Sciatic nerve (tissue), 2 donors: ENCODE results near the gene NOP9. TPM values are rescaled to one million over a fixed set of nuclear protein-coding genes. Genes with fewer than 3 reads are reported as not detected.

Experiments used
- ATAC-seq: fragments of 200-7000 bp; cut with Tn5 transposase; one replicate; pipeline ENCODE4 v1.9.1; 2020; ENCODE audit warnings: mild to moderate bottlenecking, moderate library complexity
- DNase-seq: peaks from one replicate; pipeline ENCODE4 v3.0.0-alpha.2; 2020; ENCODE audit warnings: low spot score
- intact Hi-C: fragments of 100-400 bp; cut with DNase I; formaldehyde crosslinking; loops from one replicate; pipeline ENCODE4 v1.14.2; 2022
- total RNA-seq: library from RNA; stranded (reverse); fragmentation: NEBNext Ultra II Directional; extraction: Animal tissue kit (Norgen Biotek cat#: 25700); gene quantifications from one replicate; pipeline ENCODE4 v1.2.1, GENCODE V29; 2021
- donor health status: DM: no; HTN: no; CAD: no.
- donor health status: DM: no; HTN: no; CAD: no.

NOP9 gene
- total RNA-seq, 1 donor from 2014 or later: 21.4 TPM

DNA sequence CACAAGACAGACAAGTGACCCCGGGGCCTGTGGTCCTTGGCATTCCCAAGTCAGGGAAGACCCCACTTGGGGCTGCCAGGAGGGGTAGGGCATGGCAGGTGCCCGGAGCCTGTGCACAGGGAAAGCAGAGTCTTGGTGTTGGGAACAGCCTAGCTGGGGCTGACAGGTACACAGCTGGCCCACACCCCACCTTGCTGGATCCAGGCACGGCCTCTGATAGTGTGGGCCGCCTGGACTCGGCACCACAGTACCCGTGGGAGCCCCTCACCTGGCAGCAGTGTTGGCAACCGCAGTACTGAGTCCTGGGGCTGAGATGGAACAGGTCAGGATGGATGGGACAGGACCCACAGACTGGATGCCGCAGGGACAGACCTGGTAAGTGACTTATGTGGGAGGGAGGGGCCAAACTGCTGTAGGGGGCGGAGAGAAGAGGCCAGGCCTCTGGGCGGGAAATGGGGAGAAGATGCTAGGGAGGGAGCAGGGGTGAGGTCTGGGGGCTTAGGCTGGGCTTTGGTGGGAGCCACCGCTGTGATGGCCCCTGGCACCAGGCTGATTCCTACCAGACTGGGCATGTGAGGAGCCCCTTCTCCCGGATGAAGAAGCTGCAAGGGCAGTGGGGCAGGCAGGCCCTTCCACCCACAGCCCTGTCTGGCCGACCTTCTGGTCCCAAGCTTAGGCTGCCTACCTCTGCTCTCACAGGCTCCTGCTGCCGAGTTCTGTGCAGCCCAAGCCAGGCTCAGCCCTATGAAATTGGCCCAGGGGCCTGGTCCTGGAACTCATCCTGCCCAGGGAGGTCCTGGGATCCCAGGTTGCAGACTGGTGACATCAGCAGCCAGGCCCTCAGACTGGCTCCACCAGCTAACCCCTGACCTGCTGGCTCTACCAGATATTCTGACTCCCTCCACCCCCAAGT, 36.6 kb upstream of the NOP9 start, which contains the start of gene TGM1:
Gene TGM1, minus strand, starts transcription at position 357 of the 913 bp plus-strand sequence. CDS start 825 bp downstream, outside the sequence.
- DNase-seq (no peak), ATAC-seq (no peak)
- intact Hi-C loops: no loop called here

DNA sequence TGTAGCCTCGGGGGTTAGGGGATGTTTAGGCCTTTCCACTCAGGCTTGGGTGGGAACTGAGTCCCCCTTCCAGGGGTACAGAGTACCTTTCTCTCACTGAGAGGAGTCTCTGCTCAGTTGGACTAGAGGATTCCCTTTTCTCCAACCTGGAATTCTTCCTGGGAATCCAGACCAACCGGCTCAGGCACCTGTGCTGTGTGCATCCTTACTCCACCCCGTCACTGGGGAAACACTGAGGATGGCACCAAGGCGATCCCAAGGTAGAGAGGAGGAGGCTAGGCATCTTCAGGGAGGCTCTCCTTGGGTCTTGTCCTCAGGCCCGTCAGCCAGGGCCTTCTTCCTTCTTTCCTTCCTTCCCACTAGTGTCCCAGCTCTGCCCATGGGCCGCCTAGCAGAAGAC, 35.8 kb upstream of the NOP9 start:
- intact Hi-C loops: no loop called here
- ATAC-seq: no peak

DNA sequence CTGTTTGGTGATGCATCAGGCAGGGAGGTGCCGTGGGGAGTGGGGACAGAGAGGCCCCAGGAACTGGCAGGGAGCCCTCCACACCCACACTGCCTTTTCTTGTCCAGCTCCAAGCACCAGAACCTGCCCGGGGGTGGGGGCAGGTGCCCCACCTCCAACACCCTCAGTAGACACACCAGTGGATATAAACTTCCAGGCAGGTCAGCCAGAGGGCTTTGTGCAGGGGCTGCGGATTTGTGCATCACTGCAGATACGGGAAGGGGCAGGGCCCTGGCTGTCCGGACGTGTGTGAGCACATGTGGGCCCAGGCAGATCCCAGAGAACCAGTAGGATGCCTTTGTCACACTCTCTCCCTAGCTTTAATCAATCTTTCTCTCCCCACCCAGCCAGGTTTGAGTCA, 35.4 kb upstream of the NOP9 start:
- DNase-seq (no peak), ATAC-seq (no peak)
- intact Hi-C loops: no loop called here

More for the DNA sequence above, 35.8 kb upstream of the NOP9 start:
- no peak for DNase-seq

DNA sequence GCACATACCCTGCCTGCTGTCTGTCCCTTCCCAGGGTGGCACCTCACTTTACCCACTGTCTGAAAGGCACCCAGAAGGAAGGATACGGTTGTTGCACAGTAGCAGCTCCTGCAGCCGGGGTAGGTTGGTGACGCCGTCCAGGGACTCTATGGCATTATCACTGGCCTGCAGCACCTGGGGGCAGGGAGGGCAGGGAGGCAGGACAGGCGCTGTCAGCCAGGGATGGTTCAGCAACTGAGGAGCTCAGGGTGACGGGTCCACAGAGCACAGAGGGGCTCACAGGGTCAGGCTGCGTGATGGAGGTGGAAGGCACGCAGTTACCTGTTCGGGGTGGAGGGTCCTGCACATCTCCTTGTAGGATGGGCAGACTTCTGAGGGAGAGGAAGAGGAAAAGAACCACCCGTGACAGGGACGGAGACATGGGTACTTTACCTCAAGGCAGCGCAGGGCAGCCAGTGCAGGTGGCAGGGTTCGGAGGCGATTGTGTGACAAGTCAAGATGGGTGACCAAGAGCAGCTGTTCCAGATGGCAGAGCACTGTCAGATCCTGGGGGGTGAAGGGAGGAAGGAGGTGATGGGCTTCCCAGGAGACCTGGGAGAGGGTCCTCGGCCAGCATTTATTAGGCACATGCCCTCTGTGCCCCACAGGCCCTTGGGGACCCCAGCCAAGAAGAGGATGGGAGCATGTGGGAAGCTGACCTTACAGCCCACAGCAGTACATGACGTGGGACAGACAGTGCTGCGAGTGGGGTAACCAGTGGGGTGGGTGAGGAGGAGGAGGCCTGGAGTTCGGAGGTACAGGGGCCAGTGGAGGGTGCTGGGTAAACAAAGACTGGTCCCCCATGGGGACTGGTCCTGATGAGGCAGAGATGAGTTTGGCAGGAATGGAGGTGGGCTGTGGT, 33.1 kb upstream of the NOP9 start:
- DNase-seq (no peak), ATAC-seq (no peak)
- intact Hi-C loops: no loop called here

DNA sequence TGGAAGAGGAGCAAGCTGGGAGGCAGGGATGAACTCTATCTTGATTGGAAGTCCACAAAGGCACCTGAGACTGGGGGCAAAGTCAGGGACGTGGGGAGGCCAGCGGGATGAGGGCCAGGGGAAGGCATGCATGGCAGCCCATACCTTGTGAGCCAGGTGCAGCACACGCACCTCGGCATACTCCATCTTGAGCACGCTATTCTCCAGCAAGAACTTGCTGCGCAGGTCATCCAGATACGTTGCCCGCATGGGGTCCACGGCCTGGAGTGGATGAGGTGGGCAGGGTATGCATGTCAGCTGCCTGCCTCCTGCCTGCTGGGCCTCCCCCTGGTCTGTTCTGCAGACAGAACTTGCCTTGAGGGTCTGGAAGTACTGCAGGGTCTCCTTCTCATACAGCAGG, 32.1 kb upstream of the NOP9 start:
- intact Hi-C loops: no loop called here
- ATAC-seq (no peak), DNase-seq (no peak)

DNA sequence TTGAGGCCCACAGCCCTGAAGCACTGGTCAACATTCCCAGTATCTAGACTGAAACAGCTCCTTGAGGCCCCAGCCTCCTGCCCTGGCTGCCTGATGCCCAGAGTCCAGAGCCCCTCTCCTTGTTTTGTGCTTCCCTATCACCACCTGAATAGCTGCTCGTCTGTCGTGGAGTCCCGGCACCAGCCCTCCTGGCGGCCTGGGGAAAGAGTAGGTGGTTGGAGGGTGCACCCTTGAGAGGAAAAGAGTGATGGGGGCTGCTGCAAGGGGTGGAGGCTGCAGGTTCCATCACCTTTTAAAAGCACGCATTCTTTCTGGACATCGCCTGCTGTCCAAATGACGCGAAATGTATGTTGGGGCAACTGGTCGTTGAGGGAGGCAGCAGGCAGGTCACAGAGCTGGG, 31.4 kb upstream of the NOP9 start:
- ATAC-seq: no peak
- intact Hi-C loops: no loop called here

DNA sequence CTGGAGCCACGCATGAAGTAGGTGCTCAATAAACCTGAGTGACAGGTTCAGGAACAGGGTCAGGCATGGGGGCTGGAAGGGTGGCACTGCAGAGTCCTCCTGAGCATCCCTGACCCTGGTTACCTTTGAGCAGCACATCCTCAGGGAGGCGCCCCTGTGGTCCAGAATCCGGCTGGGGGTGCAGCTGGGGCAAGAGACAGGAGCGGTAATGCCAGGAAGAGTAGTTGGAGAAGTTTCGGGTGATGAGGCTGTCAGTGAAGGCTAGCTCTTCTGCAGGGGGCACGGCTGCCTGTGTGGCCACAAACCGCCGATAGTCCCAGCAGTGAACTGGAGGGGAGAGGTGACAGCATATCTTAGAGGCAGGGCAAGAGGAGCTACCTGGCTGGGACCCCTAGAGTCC, 30.3 kb upstream of the NOP9 start:
- DNase-seq (no peak), ATAC-seq (no peak)
- intact Hi-C loops: no loop called here

More for the DNA sequence above, 31.4 kb upstream of the NOP9 start:
- DNase-seq: no peak

DNA sequence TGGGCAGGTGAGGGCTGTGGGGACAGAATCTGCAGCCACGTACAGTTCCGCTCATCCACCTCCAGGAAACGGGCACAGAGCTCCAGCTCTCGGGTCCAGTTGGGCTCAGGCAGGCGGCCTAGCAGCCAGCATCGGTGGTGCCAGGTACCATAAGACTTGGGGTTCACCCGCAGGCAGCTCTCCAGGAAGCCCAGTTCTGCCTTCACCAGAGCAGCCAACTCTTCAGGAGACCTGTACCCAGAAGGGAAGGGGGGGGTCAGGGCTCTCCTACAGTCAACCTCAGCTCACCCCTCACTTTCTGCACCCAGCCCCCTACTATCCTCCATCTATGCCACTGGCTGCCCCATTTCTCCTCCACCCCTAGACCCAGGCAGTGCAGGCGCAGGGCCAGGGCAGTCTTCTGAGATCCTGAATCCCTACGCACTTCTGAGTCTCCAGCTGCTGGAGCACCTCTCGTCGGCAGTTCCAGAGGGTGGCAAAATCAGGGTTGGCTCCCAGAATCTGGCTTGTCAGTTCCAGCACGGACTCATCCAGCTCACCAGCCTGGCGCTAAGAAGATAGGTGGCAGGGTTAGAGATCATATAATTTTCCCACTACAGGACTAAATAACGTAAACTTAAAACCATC, 29.6 kb upstream of the NOP9 start:
- DNase-seq (no peak), ATAC-seq (no peak)
- intact Hi-C loops: no loop called here

DNA sequence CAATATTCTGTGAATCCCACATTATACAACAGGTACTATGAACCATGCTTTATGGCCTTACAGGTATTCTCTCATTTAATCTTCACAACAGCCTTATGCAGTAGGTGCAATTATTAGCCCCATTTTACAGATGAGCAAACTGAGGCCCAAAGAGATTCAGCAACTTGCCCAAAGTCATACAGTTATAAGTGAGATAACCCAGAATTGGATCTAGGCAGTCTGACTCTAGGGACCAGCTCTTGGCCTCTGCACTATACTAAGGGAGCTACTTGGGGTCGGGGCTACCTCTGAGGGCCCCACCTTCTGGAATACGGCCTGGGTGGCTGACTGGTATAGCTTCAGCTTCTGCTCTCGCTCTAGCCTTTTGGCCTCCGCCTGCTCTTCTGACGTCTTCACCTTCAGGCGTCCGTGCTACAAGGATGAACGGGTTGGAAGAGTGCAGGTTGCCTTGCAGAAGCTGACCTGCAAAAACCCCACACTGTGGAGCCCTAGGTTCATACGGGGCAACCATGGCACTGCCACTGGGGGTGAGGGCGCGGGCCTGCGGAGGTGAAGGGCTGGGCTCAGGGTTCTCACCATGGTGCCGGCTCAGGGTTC, 29.0 kb upstream of the NOP9 start:
- no peak for DNase-seq
- intact Hi-C loops: no loop called here
- peak; percentile 3 for ATAC-seq

DNA sequence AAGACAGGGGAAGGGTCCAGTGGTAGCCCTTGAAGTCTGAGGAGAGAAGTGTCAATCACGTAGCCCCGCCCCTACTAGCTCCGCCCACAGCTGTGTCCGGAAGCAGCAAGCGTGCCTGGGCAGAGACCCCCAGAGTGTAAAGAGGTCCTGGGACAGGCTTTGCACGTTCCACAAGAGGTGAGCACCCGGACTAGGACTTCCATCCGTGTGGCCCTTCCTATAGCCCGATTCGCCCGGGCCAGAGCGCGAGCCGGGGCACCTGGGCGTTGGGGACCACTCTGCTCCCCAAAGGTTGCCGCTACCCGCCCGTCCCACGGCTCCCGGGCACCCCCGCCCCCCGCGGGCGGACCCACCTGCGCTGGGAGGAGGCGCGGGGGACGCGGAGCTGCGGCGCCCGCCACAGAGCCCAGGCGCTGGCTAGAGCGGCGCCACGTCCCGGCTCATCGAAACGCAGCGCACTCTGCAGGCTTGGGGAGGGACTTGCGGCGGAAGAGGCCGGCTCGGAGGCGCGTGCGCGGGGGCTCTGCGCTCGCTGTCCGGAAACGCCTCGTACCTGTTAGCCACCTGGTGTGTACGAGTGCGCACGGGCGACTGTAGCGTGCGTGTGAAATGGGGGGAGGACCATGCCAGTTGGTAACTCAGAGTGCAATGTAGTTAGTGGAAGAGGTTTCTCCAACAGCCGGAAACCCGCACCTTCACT, 28.4 kb upstream of the NOP9 start, which contains the start of gene RABGGTA:
Gene RABGGTA, minus strand, starts transcription at position 464 of the 700 bp plus-strand sequence. CDS start 482 bp downstream, outside the sequence.
- peak; percentile 95 for ATAC-seq
- DNase-seq: peak; percentile 91
- intact Hi-C loops: no loop called here

DNA sequence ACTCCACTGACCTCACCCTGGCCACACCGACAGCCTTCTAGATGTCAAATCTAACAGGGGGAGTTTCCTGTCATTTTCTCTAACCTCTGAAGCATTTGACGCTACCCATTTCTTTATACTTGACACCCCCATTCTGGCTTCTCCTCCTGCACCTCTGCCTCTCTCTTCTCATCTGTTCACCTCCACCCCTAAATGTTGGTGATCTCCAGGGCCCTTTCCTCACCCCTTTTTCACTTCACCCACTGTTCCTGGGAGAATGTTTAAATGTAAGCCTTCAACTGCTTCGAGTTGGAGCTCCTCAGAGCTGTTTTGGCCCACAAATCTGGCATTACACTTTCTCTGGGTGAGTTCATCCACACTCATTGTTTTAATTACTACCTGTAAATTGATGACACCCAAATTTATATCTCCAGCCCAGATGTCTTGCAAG, 27.8 kb upstream of the NOP9 start:
- intact Hi-C loops: no loop called here
- DNase-seq (no peak), ATAC-seq (no peak)

DNA sequence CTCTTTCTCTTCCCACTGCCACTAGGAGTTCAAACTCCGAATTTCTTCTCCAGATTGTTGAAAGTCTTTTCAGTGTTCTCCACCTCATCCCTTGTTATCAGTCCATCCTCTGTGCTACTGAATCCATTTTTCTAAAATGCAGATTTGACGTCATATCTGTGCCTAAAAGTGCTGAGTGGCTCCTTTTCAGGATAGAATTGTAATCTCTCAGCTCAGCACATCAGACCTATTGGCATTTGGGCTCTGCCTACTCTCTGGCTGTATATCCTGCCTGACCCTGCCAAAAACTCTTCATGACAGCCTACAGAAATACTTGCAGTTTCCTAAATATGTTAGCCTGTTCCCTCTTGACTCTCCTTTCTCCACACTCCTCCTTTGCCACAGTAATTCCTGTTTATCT, 27.2 kb upstream of the NOP9 start:
- ATAC-seq: no peak
- intact Hi-C loops: no loop called here
- no peak for DNase-seq

DNA sequence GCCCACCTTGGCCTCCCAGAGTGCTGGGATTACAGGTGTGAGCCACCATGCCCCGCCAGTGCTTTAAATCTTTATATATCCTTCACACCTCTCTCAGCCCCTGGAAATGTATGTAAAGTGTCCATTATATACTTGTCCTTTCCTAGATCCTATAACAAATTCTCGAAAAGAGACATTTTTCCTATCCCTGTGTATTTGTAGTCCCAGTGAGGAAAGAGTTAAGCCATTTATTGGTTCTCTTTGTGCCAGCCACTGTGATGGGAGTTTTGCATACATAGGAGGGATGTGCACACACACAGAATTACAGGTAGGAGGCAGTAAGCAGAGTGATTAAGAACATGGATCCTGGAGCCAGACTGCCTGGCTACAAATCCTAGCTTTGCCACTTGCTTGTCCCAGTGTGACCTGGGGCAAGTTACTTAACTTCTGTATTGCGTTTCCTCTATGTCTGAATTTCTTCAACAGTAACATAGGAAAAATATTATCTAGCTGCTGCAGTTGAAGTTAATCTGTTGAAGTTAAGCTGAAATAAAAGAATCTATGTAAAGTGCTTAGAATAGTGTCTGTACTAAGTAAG, 26.1 kb upstream of the NOP9 start:
- DNase-seq (no peak), ATAC-seq (no peak)
- intact Hi-C loops: no loop called here

DNA sequence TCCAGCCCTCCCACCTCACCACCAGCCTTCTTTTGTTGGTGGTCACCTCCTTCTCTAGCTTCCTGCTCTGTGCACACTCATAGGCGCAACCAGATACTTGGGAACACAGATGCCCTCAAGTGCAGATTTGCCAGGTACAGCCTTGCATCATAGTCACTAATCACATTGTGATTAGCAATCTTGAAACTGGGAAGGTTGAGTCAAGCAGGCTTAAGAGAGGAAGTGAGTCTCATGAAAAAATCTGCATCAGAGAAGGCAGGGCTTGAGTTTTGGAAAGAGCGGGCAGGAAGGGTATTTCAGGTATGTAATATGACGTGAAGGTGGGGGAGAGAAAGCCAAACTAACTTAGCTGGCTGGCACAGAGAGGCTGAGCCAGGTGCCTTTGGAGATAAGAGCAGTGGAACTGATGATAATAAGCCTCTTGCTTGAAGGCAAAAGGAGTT, 25.5 kb upstream of the NOP9 start:
- intact Hi-C loops: no loop called here
- ATAC-seq (no peak), DNase-seq (no peak)

DNA sequence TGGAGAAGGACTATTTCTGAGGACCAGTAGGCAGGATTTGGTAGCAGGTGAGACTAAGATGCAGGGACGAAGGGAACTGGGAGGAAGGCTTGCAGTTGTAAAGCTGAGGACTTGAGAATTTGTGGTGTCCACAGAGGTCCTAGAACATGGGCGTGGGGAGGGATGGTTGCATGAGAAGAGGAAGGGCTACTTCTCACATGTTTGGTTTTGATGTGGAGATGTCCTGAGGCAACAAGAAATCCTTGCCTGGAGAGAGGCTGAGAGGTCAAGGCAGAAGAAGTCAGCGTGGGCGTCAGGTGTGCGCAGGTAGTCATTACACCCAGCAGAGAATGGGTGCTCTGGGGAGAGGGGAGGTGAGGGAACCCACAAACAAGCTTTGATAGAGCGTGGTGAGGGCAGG, 22.6 kb upstream of the NOP9 start:
- ATAC-seq: no peak
- no peak for DNase-seq
- intact Hi-C loops: no loop called here

DNA sequence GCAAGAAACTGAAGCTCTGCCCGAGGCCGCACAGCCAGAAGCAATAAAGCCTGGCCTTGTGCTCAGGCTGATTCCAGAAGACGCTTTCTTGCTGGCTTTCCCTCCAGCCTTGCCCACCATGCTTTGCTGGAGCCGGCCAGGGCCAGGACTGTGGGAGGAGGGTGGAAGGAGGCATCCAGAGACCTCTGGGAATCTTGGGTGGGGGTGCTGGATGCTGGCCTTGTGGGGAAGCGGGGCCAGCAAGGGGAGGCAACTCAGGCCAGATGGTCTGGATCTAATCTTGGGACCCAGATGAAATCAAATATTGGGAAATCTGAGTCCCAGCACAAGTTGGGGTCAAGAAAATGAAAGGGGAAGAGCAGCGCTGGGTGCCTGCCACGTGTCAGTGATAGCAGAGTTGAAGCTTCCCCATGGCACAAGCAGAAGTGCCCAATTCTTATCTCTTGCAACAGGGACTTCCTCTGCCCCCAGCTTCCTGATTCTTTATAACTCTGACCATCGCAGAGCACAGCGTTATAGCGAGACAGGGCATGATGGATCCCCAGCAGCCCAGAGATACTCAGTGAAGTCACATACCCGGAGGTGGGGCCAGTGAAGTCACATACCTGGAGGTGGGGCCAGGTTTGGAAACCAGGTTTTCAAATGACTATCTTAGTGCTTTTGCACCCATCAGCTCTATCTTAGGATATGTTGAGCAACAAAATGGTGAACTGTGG, 21.9 kb upstream of the NOP9 start:
- peak; percentile 31 for ATAC-seq
- intact Hi-C loops: no loop called here
- no peak for DNase-seq

DNA sequence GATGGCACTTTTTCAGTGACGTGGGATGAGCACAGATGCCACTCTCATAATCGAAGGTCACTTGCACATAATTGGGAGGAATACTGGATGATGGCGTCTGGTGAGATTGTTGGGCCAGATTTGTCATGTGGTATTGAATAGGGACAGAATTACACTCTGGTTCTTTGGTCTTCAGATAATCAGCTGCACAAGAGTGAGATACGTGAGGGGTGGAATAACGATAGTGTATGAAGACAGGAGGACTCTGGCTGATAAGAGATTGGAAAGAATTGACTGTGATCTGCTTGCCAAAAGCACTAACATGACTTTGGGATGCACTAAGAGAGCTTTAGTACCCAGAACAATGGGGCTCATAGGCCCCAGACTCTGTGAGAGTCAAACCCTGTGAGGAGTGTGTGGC, 21.2 kb upstream of the NOP9 start:
- ATAC-seq (no peak), DNase-seq (no peak)
- intact Hi-C loops: no loop called here
